ENCODE data around the gene EIF4G1.
A peak's percentile ranks its signal among the peaks of the same experiment; 100 is the strongest.

EIF4G1 gene

DNA sequence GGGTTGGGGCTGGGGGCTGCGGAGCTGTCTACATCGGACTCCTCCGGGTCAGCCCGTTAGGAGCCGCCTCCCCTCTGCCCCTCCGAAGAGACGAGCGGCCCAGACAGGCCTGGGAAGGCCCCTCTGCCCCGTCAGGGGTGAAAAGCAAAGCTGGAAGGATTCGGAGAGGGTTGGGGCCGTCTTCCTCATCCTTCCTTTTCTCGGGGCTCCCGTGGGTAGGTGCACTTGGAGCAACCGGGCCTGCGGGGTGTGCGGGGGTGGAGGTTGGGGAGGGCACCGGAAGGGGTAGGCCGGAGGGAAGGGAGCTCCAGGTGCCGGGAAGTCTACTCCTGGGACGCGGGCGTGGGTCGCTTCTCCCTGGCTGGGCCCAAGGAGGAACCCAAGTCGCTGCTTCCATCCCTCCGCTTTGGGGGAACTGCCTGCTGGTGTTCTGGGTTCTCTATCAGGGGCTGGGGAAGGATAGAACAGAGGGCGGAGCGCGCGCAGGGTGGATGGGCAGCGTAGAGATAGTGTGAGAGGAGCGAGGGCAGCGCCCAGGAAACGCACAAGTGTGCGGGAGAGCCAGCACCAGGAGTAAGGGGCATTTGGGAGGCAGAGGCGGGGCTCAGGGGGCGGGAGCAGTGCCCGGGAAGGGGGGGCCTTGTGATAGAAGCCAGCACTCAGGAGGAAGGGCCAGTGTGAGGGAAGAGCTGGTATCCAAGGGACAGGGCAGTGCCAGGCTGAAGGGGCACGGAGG, 47.7 kb downstream of the EIF4G1 start:
- DNase-seq: peak in 48 of 56 donors; percentile 47 to 93 (median 78)

DNA sequence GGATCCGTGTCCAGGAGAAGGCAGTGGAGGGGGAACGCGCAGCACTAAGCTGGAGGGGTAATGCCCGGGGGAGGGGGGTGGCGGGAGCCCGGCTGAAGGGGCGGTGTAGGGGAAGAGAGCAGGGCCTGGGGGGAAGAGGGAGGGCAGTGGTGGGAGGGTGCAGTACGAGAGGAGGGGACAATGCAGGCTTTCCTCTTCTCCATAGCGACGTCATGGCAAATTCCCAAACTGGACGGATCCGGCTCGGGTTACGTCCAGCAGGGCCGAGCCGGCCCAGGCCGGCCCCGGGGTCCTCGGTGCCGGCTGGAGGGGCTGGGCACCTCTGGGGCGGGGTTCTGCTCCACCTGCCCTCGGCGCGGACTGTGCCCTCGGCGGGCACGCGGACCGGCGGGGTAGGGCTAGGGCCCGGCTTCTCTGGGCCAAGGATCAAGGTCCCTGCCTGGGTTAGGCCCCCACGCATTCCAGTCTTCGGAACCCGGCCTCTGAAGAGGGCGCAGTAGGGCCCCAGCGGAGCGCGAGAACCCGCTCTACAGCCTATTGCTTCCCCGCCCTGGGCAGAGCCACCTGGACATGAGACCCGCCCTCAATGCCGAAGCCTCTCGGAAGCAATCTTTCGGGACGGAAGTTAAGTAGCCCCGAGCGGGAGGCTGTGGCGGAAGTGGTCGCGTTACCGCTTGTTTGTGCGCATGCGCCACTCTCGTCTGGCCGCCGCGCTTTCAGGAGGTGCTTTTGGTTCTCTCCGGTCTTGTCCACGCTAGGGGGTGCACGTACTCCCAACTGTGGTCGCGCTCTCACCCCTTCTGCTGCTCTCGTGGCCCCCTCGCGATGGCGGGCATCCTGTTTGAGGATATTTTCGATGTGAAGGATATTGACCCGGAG, 48.5 kb downstream of the EIF4G1 start:
- peak; percentile 38 to 95 (median 89) for DNase-seq

DNA sequence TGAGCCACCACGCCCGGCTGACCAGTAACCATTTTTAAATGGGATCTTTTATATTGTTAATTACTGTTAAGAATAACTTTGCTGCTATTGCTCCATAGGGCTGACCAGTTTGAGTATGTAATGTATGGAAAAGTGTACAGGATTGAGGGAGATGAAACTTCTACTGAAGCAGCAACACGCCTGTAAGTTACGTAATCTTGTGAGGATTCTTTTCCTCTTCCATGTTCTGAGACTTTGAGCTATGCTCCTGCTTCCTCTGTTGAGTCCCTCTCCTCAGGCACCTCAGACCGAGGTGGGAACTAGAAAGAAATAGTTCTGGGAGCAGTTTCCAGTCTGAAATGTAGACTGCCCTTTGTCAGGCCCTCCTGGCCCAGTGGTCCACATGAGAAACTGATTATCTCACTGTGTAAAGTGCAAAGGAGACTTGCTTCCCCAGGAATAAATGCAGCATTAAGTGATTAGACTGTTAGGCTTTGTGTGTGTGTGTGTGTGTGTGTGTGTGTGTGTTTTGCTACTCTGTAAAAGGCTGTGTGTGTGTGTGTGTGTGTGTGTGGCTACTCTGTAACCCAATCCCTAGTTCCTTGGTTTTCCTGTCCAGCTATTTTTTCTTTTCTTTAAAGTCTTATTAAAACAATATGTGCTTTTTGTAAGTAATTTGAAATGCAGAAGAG, 52.3 kb downstream of the EIF4G1 start:
- DNase-seq: no peak

DNA sequence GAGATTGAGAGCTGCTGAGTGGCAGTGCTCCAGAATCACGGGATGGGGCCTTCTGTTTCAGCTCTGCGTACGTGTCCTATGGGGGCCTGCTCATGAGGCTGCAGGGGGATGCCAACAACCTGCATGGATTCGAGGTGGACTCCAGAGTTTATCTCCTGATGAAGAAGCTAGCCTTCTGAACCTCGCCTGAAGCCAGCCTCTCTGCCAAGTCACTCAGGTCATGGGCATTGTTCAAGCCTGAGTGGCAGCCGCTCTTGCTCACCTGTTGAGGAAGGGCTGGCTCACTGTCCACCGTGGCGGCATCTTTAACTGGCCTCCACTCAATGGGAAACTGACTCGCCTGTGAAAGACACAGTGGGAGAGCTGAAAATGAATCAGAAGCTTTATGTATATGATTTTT, 53.7 kb downstream of the EIF4G1 start:
- no peak for DNase-seq

DNA sequence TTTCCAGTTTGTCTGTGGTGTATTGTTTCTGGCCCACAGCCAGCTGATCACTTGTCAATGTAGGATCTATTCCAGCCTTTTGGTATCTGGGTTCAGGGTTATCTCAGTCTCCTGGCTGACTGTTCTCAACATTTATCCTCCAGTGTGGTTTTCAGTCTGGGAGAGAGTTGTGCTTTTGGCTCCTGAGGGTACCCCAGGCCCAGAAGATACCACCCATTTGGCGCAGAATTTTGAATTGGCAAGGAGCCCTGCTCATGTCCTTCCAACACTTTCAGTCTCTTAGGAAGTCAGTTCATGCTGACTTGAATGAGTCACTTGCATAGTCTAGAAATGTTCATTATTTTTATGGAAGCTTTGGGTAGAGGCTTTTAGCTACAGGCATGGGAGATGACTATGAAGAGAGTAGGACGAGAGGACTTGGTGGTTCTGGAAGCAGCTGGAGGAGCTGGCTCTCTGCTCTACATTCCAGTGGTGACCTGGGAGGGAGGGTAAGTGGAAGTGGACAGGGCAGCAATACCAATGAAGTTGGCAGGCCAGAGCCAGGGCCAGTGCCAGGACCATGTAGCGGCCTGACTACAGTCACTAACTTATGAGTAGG, 54.3 kb downstream of the EIF4G1 start:
- DNase-seq: peak in 30 of 56 donors; percentile 6 to 65 (median 33)

DNA sequence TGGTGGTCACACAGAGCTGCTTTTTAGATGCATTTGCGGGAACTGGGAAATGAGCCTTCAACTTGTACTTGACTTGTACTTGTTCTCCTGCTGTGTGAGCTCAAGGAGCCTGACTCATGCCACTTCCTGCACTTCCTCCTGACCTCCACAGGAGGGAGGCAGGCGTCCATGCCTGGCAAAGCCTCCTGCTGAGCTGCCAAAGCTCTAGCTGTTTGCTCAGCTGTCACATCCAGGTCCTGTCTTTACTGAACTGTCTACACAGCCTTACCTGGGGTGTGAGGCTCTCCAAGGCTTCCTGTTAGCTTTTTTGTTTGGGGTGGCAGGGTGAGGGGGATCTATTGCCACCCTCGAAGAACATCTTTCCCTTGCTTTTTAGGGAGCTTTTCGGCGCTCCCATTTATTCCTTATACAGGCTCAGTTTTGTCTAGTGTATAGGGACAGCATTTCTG, 57.2 kb downstream of the EIF4G1 start:
- peak in 53 of 56 donors; percentile 16 to 86 (median 58) for DNase-seq

DNA sequence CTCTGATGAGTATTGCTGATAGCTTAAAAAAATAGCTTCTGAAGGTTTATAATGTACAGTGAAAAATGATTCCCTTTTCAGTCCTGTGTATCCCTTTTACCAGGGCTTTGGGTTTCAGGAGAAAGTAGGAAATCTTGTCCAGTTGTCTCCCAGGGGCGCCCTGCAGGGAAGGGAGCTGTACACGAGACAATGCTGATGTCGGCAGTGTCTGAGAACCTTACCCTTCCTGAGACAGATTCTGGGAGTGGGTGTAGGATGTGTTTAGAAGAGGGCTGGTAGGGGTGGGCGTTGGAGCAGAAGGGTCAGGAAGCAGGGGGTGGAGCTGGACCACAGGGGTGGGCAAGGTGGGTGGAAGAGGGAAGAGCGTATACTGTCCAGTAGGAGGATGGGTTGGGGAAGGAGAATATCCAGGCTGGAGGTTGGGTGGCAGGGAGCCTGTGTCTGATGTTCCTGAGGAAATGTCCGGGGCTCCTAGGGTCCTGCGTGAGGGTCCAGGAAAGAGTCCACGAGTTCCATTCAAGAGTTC, 58.0 kb downstream of the EIF4G1 start:
- DNase-seq: peak in 1 of 56 donors; percentile 15

DNA sequence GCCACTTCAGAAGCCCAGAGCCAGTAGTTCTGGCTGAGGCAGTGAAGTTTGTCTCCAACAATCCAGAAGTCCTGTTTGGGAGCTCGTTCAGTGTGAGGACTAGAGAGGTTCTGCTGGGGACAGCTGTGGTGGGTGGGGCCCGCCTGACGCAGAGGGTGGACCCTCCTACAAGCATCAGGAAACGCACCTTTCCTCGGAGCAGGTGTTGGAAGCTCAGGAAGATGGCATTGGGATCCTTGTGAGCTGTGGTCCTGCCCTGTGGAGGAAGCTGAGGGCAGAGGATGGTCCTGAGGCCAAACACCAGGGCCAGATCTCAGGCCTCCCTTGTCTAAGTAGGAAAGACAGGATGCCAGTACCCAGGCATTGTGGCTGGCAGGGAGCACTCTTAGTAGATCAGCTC, 58.5 kb downstream of the EIF4G1 start:
- no peak for DNase-seq

DNA sequence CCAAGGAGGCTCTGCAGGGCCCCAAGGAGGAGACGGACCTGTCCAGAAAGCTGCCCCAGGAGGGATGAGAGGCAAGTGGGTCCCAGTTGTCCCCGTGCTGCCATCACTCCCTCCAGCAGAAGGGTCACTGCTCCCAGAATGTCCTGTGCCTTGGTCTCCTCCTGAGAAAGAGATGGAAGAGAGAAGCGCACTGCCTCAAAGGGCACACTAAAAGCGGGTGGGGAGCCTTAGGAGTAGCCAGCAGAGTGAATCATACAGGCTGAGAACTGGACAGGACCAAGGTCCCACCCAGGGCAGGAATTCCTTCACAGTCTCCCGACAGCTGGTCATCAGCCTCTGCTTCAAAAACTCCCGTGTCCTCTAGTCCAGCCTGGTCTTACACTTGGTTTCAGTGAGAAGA, 59.0 kb downstream of the EIF4G1 start:
- no peak for DNase-seq

DNA sequence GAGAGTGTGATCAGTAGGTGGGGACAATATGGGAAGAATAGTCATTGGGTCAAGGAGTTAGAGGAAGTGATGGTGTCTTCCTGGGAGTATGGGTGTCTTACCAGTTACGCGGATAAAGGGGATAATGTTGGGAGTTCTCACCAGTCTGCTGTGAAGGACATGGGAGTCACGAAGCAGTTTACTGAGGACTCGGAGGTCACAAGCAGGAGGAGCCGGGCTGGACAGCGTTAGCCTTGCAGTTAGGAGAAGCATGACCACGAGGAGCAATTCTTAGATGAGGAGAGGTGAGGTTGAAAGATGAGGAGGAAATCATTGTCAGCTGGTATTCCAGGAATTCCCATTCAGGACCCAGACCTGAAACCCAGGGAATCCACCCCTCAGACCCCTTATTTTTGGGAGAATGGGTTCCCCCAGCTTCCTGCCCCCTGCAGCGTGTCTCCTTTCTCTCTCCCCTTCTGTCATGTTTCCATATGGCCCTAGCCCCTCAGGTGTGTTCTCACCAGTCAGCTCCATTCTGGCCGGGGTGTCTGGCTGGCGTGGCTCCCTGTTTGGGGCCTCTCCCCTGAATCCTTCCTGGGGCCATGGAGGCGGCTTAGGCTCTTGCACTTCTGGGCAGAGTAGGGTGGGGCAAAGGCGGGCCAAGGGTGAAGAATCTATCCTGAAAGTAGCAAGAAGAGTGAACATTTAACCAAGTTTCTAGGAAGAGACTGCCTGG, 61.5 kb downstream of the EIF4G1 start:
- no peak for DNase-seq

DNA sequence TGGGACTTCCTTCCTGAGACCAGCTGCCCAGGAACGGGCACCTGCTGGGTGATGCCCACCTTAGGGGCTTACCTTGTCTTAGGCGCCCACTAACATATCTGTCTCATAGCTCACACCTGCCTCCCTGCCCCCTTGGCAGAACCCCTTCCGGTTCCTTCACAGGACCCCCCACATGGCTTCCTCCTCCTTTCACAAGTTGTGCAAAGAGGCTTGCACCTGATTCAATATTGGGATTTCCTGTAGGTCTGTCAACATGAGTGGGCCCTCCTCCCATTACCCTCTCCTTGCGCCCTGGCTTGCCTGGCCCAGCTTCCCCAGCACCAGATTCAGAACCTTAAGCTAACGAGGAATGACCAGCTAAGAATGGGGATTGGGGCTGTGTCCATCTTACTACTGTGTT, 63.0 kb downstream of the EIF4G1 start:
- DNase-seq: no peak

DNA sequence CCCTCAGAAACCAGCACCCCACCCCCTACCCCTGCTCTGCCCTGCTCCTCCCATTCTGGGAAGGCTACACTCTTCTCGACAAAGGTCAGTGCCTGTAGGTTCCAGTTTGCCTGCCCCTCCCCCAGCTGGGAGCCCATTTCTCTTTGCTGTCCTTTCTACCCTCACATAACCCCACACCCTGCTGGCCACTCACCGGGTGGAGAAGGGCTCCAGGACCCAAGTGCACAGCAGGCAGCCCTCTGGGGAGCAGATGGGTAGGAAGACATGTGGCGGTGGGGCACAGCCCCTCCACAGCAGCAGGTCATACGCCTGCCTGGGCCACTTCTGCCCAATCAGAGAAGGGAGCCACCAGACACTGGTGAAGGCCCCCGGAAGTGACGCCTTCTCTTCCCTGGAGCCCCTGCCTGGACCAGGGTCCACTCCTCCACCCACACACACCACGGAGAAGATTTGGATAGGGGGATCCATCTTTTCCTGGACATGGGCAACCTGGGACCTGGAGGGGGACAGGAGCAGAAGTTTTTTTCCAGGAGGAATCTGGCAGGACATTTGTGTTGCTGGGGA, 63.6 kb downstream of the EIF4G1 start, which contains the start of gene THPO:
TSS of gene THPO (minus strand) at position 326 of the 564 bp plus-strand sequence. CDS start 1,948 bp downstream, outside the sequence.
- no peak for DNase-seq

DNA sequence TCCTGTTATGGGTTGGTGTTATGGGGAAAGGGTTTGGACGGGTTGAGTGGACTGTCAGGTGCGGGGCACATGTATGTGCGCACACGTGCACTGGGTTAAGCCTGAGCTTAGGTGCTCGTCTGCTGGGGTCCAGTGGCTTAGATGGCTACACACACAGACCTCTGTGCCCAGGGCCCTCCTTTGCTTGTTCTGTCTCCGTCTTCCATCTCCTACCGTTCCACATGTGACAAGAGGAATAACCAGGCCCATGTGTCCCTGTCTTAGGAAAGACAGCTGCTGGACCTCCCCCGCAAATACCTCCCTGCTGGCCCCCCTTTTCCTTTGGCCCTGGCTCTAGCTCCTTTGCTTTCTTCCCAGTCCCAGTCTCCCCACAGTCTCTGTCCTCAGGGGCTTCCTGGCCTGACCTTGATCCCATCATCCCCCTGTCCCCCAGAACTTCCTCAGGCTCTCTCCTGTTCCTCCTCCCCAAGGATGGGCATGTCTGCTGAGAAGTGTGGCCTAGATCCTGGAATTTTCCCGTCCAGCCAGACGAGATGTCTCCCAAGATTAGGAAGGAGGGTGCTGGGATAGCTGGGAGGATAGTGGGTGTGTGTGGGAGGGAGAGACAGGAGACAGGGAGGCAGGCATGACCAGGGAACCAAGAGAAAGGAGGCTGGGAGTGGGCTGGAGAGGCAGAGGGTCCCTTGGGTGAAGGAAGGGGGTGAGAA, 64.4 kb downstream of the EIF4G1 start:
- no peak for DNase-seq

DNA sequence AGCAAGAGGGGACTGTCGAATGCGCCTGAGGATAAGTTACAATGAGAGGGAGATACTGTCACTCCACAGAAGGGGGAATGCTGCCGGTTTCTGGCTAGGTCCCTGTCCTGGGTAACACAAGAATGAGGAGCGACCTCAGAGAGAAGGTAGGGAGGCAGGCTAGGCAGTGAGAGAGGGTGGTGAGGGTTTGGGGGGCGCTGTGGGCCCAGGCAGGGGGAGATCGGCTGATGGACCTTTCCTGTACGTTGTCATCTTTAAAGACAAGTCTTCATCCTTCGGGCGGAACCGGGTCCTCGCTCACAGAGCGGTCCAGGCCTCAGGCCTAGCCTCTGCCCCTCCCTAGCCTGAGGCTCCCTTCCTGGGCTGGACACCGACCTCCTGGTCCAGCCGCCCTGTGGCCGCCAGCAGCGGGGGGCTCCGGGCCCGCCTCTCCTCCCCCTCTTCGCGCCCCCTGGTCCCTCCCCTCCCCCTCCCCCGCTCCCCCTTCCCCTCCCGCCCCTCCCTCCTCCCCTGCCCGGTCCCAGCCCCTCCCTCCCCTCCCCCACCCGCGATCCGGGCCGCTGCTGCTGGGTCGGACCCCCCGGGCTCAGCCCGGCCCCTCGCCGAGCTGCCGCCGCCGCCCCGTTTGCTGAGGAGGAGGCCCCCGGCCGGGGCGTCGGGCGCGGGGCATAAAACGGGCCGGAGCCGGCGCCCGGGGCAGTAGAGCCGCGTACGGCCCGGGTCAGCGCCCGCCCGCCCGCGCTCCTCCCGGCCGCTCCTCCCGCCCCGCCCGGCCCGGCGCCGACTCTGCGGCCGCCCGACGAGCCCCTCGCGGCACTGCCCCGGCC, 65.2 kb downstream of the EIF4G1 start, which contains the start of gene CHRD:
TSS of gene CHRD (plus strand) at position 697 of the 827 bp plus-strand sequence. CDS start 265 bp downstream, outside the sequence.
- DNase-seq: no peak

DNA sequence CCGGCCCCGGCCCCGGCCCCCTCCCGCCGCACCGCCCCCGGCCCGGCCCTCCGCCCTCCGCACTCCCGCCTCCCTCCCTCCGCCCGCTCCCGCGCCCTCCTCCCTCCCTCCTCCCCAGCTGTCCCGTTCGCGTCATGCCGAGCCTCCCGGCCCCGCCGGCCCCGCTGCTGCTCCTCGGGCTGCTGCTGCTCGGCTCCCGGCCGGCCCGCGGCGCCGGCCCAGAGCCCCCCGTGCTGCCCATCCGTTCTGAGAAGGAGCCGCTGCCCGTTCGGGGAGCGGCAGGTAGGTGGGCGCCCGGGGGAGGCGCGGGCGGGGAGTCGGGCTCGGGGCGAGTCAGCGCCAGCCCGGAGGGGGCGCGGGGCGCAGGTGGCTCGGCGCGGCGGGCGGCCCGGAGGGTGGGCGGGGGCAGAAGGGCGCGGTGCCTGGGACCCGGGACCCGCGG, 65.8 kb downstream of the EIF4G1 start:
- peak in 32 of 56 donors; percentile 9 to 72 (median 26) for DNase-seq

DNA sequence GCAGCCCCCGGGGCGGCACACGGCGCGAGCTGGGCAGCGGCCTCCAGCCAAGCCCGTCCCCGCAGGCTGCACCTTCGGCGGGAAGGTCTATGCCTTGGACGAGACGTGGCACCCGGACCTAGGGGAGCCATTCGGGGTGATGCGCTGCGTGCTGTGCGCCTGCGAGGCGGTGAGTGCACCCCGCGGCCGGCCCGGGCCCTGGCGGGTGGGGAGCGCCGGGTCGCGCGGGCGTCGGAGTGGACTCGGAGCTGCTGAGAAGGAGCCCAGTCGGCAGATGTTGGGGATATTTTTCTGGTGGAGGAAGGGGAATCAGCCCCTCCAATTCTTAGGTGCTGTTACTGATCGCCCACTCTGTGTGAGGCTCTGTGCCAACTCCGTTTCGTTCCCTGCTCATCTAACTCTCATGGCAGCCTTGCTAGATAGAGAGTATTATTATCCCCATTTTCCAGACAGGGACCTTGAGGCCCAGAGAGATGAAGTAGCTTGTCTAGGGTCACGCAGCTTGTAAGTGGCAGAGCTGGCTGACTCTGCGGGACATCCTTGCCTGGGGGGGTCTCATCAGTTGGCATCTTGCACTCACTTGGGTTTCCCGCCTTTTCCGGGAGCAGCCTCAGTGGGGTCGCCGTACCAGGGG, 66.3 kb downstream of the EIF4G1 start:
- no peak for DNase-seq

All from nucleus accumbens (tissue), 56 donors.